Measurements from ENCODE around the gene OR5B3.
"Not testable (repeated sequence)": the region's sequence is repeated elsewhere in the genome, so short reads cannot be mapped to it uniquely, and the experiment has no call there.

OR5B3 gene

DNA sequence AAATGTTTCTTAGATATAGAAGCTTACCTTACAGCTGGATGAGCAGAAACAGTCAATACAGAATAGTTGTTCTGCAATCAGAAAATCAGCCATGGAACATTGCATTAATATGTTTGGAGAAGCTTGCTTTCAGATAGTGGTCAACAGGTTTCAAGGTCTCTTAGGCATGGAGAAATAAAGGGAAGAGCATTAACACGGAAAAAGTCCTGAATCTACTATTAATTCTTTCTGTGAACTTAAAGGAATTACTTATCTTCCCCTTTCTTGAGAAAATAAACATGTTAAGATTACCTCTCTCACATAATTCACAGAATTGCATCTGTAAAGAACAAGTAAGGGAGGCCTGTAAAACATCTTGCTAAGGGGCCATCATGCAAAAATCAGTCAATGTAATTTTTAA is at the start of gene OR5B3:
Gene OR5B3 (minus strand): TSS at position 101 of the 400 bp plus-strand sequence. CDS start 3,465 bp downstream, outside the sequence.
- no peak for DNase-seq

DNA sequence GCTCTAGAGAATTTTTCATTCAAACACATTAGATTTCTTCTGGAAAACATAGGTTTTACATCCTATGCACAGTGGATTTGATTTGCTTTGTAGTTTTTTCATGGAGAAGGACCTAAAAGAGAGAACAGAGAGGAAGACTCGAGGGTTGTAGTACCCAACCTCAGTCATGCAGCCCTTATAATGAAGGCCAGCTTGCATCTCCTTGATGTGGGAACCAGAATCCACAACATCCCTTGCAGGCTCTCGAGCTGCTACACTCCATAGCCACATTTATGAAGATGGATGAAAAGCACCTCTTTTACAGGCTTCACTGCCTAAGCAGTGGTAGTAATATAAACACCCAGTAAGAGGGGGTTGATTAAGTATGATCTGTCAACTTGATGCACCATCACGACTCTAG is 44.9 kb upstream of the OR5B3 start:
- DNase-seq, result no peak

DNA sequence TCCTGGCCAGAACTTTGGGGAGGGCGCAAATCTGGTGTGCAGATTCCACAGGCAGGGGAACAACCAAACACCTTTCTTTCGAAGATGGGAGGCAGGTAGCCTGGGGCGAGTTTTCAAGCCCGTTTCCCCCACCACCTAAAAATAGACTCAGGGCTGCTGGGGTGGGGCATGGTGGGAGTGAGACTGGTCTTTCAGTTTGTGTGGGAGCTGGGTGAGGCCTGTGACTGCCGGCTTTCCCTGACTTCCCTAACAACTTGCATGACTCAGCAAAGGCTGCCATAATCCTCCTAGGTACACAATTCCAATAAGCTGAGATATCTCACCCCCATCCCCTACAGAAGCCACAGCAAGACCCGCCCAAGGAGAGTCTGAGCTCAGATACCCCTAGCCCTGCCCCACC is 39.6 kb upstream of the OR5B3 start:
- no peak for DNase-seq

DNA sequence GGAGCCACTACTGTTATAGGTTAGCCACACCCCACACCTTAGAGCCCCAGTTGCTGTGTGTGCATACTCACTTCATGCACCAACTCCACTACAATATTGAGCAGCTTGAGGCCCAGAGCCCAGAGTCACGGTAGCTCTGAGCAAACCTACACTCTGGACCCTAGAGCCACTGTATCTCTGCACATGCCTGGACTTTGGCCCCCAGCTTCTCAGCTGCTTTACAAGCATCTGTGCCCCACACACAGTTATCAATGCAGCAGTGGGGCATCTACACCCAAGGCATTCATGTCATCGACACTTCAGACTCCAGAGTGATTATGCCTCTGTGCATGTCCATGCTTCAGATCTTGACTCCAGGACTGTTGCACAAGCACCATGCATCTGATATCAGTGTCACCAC is 37.6 kb upstream of the OR5B3 start:
- DNase-seq, result no peak

DNA sequence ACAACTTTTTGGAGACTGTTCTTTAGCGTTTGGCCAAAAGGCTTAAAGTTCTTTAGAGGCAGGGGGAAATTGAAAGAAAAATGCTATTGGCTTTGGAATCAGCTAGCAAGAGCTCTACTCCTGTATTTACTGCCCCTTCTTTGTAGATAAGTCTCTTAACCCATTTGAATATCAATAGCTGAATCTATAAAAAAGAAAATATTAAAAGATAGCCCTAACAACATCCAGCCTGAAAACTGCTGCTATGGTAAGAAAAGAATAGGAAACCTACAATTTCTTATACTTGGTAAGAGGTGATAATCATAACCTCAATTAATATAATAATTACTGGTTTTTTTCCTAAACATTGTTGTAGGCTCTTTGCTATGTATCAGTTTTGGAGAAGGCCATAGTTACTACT is 35.5 kb upstream of the OR5B3 start, which contains the start of gene OR5B12:
Gene OR5B12 (minus strand): TSS at position 101 of the 400 bp plus-strand sequence. CDS start 2,085 bp downstream, outside the sequence.
- no peak for DNase-seq

DNA sequence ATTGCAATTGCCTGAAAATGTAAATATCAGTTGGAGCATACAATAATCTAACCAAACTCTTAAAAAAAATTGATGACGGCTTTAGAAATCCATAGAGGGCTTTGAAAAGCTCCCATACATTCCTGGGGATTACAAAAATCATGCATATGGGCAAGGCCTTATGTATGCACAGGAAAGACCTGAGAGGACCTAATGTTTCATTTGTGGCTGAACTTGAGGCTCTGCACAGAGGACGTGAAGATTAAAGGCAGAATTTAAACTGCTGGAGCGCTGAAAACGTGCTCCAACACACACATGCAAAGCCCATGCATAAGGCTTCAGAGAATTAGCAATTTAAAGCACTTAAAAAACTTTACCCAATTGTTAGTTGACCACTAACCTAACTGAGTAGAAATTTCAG is 31.8 kb upstream of the OR5B3 start:
- DNase-seq, result no peak

DNA sequence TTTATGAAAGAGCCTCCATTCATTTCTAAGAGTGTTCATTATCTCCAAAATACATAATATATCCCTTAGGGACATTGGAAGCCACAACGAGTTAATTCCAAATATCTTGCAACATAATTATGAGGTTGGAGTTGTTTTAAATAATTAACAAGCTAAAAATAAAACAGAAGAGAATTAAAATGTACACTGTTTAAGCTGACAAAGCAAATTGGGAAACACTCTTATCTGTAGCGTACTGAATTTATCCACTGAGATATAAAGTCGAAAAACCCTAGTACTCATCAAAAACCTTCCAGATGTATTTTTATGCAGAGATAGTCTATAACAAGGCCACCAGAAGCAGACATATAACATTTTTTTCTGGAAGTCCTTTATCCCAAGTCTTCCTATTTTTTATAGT is 27.5 kb upstream of the OR5B3 start:
- no peak for DNase-seq

DNA sequence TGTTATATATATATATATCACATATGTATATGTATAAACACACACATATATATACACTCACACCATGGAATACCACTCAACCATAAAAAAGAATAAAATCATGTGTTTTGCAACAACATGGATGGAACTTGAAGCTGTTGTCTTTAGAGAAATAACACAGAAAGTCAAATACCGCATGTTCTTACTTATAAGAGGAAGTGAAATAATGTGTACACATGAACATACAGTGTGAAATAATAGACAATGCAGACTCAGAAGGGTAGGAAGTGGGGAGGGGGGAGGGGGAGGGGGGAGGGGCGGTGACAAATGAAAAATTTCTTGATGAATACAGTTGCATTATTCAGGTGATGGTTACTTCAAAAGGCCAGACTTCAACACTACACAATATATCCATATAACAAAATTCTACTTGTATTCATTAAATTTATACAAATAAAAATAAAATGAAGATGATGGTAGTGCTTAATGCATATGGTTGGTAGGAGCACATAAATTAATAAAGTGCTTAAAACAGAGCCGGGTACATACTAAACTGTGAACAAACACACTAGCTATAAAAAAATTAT is 27.0 kb upstream of the OR5B3 start:
- no peak for DNase-seq

DNA sequence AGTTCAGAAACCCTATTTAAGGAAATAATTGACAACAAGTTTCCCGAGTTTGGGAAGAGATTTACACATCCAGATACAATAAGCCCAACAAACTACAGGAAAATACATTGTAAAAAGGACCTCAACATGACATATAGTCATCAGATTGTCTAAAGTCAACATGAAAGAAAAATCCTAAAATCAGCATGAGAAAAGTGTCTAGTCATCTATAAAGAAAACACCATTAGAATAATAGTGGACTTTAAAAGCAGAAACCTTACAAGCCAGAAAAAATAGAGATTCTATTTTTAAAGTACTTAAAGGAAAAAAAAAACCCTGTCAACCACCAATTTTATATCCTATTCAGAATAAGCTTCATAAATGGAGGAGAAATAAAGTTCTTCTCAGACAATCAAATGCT is 22.6 kb upstream of the OR5B3 start:
- no peak for DNase-seq

DNA sequence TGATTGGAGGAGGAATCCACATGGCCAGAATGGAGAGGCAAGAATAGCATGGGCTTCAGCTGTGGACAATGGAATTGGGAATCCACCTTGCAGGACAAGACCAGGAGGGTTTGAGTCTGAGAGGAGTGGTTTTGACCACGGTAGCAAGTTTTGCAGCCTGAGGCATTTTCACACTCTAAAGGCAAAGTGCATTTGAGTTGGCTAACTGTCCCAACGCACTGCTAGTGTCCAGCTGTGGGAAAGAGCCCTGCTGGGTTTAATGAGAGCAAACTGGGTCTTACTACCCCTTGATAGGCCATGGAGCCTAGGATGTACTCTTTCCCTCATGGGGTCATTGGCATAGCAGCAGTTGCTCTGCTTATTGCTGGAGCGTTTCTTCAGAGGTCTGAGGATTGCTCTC is 21.3 kb upstream of the OR5B3 start, which contains the start of gene OR5B2:
Gene OR5B2 (minus strand): TSS at position 101 of the 400 bp plus-strand sequence. CDS start 4,860 bp downstream, outside the sequence.
- DNase-seq, result no peak

DNA sequence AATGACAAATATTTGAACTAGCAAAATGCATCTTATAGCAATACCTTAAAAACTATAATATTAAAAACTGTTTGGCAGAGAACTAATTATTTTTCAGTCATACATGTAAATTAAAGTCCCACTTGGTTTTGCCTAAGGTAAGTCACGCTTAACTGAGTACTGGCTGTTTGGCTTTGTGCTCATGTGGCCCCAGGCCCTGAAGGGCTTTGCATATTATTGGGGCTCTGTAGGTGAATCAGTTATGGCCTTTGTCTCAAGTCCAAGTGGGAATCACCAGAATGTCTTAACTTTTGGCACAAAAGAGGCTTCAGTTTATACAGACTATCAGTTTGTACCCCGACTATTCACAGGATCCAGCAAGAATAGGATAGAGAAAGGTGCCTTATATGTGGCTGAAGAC is 7.1 kb downstream of the OR5B3 start:
- not testable (repeated sequence) for DNase-seq

DNA sequence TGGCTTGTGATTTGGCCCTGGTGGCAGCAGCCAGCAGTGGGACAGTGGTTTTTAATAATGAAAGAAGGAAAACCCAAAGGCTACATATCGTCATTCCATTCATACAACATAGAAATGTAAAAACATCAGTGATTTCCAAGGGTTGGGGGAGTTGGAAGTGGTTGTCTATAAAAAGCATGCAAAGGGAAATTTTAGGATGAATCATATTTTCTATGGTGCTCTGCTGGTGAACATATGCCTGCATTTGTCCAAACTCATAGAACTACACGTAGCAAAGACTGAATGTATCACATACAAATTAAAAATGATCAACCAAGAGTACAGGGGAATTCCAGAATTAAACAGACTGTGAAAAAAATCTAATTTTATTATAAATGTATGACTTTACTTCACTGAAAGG is 11.1 kb downstream of the OR5B3 start:
- DNase-seq, result no peak

DNA sequence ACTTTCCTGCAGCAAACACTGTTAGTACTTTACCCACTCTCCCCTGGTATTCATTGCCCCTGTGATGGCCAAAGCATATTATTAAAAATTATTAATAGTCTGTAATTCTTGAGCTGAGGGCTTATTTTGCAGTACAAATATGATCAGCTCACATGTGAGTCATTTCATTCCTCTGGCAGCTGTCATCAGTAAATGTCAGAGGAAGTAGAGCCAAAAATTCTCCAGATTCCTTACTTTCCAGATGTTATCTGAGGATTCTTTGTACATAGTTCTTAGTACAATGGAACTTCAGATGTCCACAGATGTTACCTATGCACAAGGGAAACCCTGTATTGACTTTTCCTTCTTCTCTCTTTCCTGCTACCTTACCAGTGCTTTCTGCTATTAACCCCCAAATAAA is 12.5 kb downstream of the OR5B3 start:
- no peak for DNase-seq

DNA sequence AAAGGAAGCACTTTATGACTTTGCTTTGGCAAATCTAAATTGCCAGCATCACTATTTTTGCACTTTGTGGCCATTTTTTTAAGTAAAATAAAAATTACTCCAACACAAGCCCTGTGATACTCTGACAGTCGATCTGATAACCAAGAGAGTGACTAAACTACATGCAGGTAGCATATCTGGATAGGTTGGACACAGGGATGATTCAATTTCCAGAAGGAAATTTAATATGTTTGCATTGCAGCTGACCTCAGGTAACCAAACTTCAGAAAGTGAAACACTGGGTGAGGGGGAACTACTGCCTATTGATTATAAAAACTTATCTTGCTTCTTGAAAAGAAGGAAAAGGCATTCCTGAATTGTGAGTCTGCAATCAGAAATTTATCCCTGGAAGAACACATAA is 13.9 kb downstream of the OR5B3 start:
- DNase-seq, result no peak

DNA sequence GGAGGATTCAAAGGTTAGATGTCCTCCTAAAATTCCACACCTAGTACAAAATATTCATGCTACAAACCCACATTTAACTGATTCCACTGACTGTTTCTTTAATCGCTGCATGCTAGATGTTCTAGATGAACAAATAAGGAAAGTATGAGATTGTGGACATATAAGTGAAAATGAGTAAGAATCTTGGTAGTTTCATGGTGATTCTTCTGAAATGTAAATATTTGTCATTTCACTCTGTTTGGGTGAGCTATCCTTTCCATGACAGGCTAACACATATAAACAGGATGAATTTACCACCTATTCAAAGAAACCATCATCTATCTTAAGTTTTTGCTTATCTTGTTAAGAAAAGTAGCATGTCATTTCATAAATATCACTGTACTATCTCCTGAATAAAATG is 14.8 kb downstream of the OR5B3 start:
- no peak for DNase-seq

DNA sequence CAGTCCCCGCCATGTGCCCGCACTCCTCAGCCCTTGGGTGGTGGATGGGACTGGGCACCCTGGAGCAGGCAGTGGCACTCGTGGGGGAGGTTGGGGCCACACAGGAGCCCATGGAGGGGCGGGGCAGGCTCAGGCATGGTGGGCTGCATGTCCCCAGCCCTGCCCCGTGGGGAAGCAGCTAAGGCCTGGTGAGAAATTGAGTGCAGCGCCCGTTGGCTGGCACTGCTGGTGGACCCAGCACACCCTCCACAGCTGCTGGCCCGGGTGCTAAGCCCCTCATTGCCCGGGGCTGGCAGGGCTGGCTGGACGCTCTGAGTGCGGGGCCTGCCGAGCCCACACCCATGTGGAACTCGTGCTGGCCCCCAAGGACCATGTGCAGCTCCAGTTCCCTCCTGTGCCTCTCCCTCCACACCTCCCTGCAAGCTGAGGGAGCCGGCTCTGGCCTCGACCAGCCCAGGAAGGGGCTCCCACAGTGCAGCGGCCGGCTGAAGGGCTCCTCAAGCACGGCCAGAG is 16.1 kb downstream of the OR5B3 start:
- DNase-seq, result no peak

DNA sequence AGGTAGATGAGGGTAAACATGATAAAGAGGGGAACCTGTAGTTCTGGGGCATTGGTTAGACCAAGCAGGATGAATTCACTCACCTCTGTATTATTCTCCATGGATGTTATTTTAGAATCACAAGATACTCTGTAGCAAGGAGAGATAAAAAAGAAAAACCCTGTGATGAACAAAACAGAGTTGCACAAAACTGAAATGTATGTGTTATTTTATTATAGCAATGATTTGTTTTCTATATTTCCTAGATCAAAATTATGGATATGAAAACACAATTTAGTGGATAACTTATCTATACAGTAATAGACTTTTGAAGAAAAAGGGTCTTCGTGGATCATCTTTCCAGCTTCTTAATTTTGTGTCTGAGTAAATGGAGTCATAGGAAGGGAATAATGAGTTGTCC is 47.7 kb downstream of the OR5B3 start, which contains the start of gene OR5B17:
Gene OR5B17 (minus strand): TSS at position 101 of the 400 bp plus-strand sequence. CDS start 0 bp downstream, at position 101.
- no peak for DNase-seq

DNA sequence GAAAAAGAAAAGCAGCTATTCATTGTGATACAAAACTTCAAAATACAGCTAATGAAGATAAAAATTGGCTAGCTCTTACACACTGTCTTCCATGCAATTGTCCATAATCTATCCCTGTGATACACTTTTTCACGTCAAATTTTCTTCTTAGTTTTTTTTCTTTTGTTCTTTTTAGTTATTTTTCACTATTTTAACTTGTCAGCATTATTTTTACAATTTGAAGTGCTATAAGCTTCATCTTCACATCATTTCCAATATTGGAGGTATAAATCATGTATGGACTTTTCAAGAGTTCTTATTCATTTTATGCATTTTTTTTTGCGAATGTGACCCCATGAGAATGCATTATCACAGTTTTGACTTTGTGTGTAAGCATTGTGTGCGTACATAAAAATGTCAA is 51.9 kb downstream of the OR5B3 start:
- no peak for DNase-seq

Measured in CD4-positive, alpha-beta T cell treated with Interleukin-12 subunit alpha and Interleukin-12 subunit beta, for 1 hour (primary cell).